ENCODE results near the gene COL9A3. TPM values are rescaled to one million over a fixed set of nuclear protein-coding genes. Genes with fewer than 3 reads are reported as not detected.
A peak's percentile ranks its signal among the peaks of the same experiment; 100 is the strongest.

Gene COL9A3
- total and polyA plus RNA-seq, 12 donors = 0.45 to 15.2 (median 2.3) TPM

- Histone ChIP-seq H3K27ac (peak overlapping the region in 6 of 10 donors; percentile 31 to 75 (median 57)), H3K36me3 (peaks cover 0 to 44% (median 9%) of the 10 kb centered on the region in 9 donors), H3K4me3 (peak overlapping the region in 4 of 10 donors; percentile 65 to 74 (median 72)), H3K9me3 (no peaks in the 10 kb centered on the region), H3K27me3 (no peaks in the 10 kb centered on the region), H3K4me1 (peaks cover 11 to 60% (median 51%) of the 10 kb centered on the region in 9 donors)
- DNase-seq = no peak
- no peak for ATAC-seq
- intact Hi-C loops (cut with DNase I) = loop anchor here in 3 of 10 donors (5.0 to 10.0 kb wide), 3 partner anchors 293 to 656 kb away; partner anchors contain the start of genes CABLES2 (in 2 of the 3), PSMA7 (in 1 of the 3) and SS18L1 (in 1 of the 3)
- 85 to 91% methylated on average over 26 of the region's 26 CpGs for WGBS, 2 donors
- no peak for TF ChIP-seq CTCF (IDR thresholded peaks at IDR 0.05)
Measured at GRCh38 chr20:62797671-62798532, 18.9 kb upstream of the COL9A3 start.

- TF ChIP-seq CTCF (IDR thresholded peaks at IDR 0.05) = no peak
- Histone ChIP-seq H3K36me3 (peaks cover 0 to 44% (median 9%) of the 10 kb centered on the region in 9 donors), H3K27ac (no peak overlapping the region), H3K27me3 (no peaks in the 10 kb centered on the region), H3K9me3 (no peaks in the 10 kb centered on the region), H3K4me3 (no peak overlapping the region), H3K4me1 (peaks cover 6 to 63% (median 53%) of the 10 kb centered on the region in 9 donors)
- intact Hi-C loops (cut with DNase I) = loop anchor here in 3 of 10 donors (5.0 to 10.0 kb wide), 3 partner anchors 294 to 657 kb away; partner anchors contain the start of genes CABLES2 (in 2 of the 3), PSMA7 (in 1 of the 3) and SS18L1 (in 1 of the 3)
- 89 to 92% methylated on average over 8 of the region's 8 CpGs for whole genome bisulfite sequencing, 2 donors
- no peak for ATAC-seq
- no peak for DNase-seq
Measured at GRCh38 chr20:62799036-62799435, 17.8 kb upstream of the COL9A3 start.

GRCh38 chr20:62799459-62799858, 17.4 kb upstream of the COL9A3 start:
- no peaks in the 10 kb centered on the region for H3K9me3 ChIP-seq
- WGBS, 2 donors = 97 to 98% methylated on average over 19 of the region's 19 CpGs

More at GRCh38 chr20:62799459-62799858, 17.4 kb upstream of the COL9A3 start:
- DNase-seq (no peak), ATAC-seq (no peak)
- Histone ChIP-seq H3K4me3 (no peak overlapping the region), H3K27ac (no peak overlapping the region), H3K4me1 (peaks cover 6 to 65% (median 56%) of the 10 kb centered on the region in 9 donors), H3K36me3 (peaks cover 0 to 44% (median 9%) of the 10 kb centered on the region in 9 donors), H3K27me3 (no peaks in the 10 kb centered on the region)
- intact Hi-C loops (cut with DNase I) = loop anchor here in 3 of 10 donors (5.0 to 10.0 kb wide), 3 partner anchors 295 to 657 kb away; partner anchors contain the start of genes CABLES2 (in 2 of the 3), PSMA7 (in 1 of the 3) and SS18L1 (in 1 of the 3)
- no peak for TF ChIP-seq CTCF (IDR thresholded peaks at IDR 0.05)

Data from heart right ventricle (tissue), 16 donors.